ENCODE data around the gene SHFL. TPM values are rescaled to one million over a fixed set of nuclear protein-coding genes. Genes with fewer than 3 reads are reported as not detected.

Gene SHFL
- total RNA-seq, 1 donor from 2014 or later: 9.4 TPM

DNA sequence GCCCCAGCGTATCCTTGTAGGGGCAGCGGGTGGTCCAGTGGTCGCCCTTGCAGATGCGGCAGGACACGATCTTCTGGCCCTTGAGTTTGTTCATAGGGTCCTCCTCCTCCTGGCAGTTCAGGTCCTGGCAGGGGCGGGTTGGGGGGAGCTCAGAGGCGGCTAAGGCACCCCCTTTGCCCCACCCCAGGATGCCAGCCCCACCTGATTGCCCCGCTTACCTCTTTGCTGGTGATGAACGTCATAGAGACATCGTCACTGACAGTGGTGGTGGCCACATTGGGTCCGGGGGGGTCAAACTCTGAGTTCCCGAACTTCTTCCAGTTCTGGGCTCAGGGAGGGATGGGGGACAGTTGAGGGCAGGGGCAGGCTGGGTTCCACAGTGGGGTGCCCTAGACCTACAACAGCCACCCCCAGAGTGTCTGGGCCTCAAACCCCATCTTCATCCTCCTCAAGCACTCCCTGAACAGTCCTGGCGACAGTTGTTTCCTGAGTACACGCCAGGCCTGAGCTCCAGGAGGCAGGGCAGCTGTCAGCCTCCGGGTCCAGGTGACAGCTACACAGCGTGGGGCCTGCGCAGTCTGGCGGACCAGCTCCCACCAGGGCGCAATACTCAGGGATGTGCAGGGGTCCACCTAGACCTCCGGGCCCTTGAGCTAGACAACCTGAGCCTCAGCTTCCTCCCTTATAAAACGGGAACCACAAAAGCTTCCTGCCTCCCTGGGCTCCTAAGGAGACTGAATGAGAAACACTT lies 30.9 kb downstream of the SHFL start:
- intact Hi-C loops (cut with DNase I): loop anchor here (10.0 kb wide), 1 partner anchor 182 kb away; the partner anchor contains the start of gene OLFM2
- DNase-seq (ENCODE audit: low spot score): no peak

GRCh38 chr19:10118960-10119359 lies 32.8 kb downstream of the SHFL start:
- no peak for DNase-seq (ENCODE audit: low spot score)
- intact Hi-C loops (cut with DNase I): loop anchor here (10.0 kb wide), 1 partner anchor 184 kb away; the partner anchor contains the start of gene OLFM2

- intact Hi-C loops (cut with DNase I): loop anchor here (2.0 kb wide), 1 partner anchor 74 kb away; the partner anchor contains the start of gene DNMT1
- DNase-seq (ENCODE audit: low spot score): no peak
Observed at GRCh38 chr19:10120538-10121189, 34.5 kb downstream of the SHFL start.

DNA sequence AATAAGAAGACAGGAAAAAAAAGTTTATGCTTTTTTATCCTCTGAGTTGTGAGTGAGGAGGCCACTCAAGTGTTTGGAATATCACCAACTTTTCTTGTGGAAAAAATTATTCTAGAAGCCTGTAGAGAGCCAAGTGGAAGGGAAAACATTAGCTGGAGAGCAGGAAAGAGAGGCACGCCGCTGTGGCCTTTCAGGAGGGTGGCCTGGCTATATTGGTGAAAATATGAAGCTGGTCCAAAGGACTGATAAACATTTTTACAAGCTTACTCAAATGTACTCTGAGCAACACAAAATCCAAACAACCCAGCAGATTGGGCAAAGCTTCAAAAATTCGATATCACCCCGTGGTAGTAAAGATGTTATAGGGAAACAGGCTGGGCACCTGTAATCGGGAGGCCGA lies 35.9 kb downstream of the SHFL start:
- DNase-seq (ENCODE audit: low spot score): no peak
- intact Hi-C loops (cut with DNase I): no loop called here

DNA sequence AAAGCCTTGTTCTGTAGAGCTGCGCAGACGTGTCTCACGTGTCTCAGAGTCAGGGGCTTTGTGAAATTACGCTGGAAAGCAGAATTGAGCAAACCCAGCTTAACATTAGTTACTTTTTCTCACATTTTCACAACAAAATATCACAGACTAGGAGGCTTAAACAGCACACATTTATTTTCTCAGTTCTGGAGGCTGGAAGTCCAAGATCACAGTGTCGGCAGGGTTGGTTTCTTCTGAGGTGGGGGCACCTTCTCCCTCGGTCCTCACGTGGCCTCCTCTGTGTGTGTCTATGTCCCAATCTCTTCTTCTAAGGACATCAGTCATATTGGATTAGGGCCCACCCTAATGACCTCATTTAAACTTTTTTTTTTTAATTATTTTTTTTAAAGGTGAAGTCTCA lies 38.3 kb downstream of the SHFL start:
- intact Hi-C loops (cut with DNase I): no loop called here

GRCh38 chr19:10126213-10126639 lies 40.1 kb downstream of the SHFL start:
- DNase-seq (ENCODE audit: low spot score): no peak

More for the DNA sequence above, 38.3 kb downstream of the SHFL start:
- no peak for DNase-seq (ENCODE audit: low spot score)

GRCh38 chr19:10132905-10133304 lies 46.8 kb downstream of the SHFL start:
- intact Hi-C loops (cut with DNase I): no loop called here
- DNase-seq (ENCODE audit: low spot score): no peak

More at GRCh38 chr19:10126213-10126639, 40.1 kb downstream of the SHFL start:
- intact Hi-C loops (cut with DNase I): no loop called here

DNA sequence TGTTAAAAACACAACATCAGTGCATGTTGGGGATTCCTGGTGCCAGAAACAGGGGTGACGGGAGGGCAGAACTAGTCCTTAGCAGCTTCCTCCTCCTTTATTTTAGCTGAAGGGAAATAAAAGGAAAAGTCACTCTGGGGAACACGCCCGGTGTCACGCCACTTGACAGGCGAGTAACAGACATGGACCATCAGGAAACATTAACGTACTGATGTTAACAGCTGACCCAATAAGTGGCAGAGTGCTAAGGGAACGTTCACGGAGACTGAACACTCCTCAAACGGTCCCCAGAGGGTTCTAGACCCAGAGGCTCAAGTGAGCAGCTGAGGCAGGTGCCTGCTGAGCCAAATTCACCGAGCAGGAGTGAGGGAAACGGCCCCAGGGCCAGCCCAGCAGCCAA lies 47.5 kb downstream of the SHFL start:
- DNase-seq (ENCODE audit: low spot score): no peak
- intact Hi-C loops (cut with DNase I): no loop called here

DNA sequence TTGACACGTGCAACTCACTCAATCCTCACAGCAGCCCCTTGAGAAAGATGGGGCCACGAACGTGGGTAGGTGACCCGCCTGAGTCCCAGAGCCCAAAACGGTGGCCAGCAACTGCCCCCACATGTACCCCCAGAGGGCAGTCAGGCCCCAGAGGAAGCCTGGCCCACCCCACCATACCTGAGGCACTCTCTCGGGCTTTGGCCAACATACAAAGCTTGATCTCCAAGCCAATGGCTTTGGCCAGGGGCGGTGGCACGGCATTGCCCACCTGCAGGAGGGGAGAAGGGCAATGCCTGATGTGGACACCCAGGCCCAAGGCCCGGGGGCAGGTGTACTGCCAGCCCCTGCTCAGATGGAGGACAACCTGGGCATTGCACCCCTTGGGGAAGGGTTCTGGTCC lies 47.9 kb downstream of the SHFL start:
- intact Hi-C loops (cut with DNase I): no loop called here
- no peak for DNase-seq (ENCODE audit: low spot score)

DNA sequence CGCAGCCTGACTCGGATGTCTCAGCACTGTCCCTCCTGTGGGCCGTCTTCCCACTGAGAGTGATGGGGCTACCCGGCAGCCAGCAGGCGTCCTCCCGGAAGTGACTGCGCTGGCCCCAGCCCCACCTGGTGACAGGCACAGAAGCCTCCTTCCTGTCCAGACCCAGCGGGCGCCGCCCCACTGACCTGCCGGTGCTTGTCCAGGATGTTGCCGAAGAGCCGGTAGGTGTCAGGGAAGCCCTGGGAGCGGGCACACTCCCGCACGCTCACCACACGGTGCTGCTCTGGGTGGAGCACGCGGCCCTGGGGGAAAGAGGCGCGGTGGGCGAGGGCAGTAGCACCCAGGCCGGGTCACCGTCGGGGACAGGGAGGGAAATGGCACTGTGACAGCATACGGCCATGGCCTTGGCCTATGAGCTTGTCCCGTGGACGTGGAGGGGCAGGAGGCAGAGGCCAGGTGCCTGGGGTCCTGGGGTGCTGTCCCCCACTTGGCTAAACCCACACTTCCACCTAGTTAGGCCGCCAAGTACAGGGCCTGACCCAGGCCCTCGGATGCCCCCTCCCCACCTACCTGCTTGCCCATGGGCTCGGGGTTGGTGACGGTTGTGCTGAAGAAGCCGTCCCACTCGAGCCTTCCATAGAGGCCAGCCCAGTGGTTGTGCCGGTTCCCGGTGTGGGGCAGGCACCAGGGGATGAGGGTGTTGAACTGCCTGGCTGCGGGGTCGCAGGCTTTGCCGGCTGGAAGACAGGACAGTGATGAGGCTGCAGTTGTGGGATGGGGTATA lies 49.6 kb downstream of the SHFL start:
- no peak for DNase-seq (ENCODE audit: low spot score)
- intact Hi-C loops (cut with DNase I): no loop called here

DNA sequence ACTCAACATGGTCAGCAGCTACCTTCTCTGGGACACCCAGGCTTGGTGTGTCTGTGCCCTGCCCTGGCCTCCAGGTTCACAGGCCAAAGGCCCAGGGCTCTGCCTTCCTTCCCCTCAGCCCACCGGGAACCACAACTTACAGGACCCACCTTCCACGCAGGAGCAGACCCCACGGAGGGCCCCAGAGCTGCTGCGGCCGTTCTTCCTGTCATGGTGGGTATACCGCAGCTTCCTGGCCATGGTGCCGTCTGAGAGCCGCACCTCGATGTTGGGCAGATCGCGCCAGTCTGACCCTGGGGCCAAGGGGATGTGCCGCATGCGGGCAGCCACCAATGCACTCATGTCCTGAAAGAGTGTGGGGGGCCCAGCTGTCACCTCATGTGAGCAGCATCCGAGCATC lies 50.8 kb downstream of the SHFL start:
- intact Hi-C loops (cut with DNase I): no loop called here

GRCh38 chr19:10137751-10138682 lies 51.9 kb downstream of the SHFL start:
- no peak for DNase-seq (ENCODE audit: low spot score)
- intact Hi-C loops (cut with DNase I): no loop called here

More for the DNA sequence above, 50.8 kb downstream of the SHFL start:
- no peak for DNase-seq (ENCODE audit: low spot score)

DNA sequence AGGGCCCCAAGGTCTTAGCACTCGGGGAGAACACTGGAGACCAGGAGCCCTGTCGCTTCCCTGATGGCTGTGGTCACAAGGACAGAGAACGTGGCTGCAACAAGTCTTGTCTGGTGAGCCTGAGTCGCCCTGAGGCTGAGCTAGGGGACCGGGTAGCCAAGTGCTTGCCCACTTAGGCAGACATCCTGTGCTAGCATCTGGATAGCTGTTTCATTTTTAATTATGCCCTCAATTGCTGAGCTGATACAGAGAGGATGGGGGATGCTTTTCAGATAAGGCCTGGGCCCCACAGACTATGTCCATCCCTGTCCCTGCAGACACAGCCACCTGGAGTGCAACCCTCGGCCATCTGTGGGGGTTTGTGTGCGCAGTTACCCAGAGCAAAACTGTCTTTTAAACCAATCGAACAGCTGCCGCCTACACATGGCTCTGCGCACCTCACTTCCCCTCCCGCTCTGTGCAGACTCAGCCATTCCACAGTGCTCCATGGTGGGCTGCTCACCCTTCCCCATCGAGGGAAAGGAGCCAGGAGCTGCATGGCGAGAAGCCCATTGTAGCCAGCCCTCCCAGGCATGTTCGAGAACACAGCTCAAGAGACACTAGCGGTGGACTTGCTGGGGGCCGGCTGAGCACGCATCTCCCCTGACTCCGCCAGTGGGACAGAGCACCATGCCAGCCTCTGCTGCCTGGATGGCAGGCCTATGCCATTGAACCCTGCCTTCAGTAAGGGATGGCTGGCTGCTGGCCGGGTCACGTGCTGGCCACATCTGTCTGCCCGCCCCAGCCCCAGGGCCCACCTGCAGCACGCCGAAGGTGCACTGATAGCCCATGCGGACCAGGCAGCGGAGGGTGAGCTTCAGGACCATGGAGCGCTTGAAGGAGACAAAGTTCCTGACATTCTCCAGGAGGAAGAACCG lies 53.0 kb downstream of the SHFL start:
- no peak for DNase-seq (ENCODE audit: low spot score)

GRCh38 chr19:10139952-10140351 lies 53.8 kb downstream of the SHFL start:
- intact Hi-C loops (cut with DNase I): no loop called here
- no peak for DNase-seq (ENCODE audit: low spot score)

More for the DNA sequence above, 53.0 kb downstream of the SHFL start:
- intact Hi-C loops (cut with DNase I): no loop called here

GRCh38 chr19:10141479-10141878 lies 55.4 kb downstream of the SHFL start:
- intact Hi-C loops (cut with DNase I): no loop called here
- DNase-seq (ENCODE audit: low spot score): no peak

- DNase-seq (ENCODE audit: low spot score): no peak
- intact Hi-C loops (cut with DNase I): no loop called here
Observed at GRCh38 chr19:10141973-10142372, 55.9 kb downstream of the SHFL start.

Measured in cardiac septum (tissue), 1 donor.